HL-60 (cell line): ENCODE measurements around the gene ZNF436.

ENCODE experiments used
- CTCF ChIP-seq: IDR thresholded peaks from one replicate; pipeline ENCODE4 v1.5.1; 2011; ENCODE audit warnings: low read length, control low read depth, inconsistent platforms; ENCODE audit not compliant: insufficient read depth
- POLR2AphosphoS5 ChIP-seq: IDR thresholded peaks from 2 replicates; pipeline ENCODE4 v1.6.1; 2012; ENCODE audit warnings: low read depth
- REST ChIP-seq: IDR thresholded peaks from 2 replicates; pipeline ENCODE4 v1.6.1; 2012; ENCODE audit warnings: low read depth; ENCODE audit not compliant: insufficient replicate concordance

GRCh38 chr1:23370330-23370708 lies 683 bp upstream of the ZNF436 start:
- TF ChIP-seq CTCF (no peak), POLR2AphosphoS5 (no peak), REST (no peak)
